ENCODE measurements around the gene IL17RC. TPM values are rescaled to one million over a fixed set of nuclear protein-coding genes. Genes with fewer than 3 reads are reported as not detected.

IL17RC gene
- total and polyA plus RNA-seq, 2 of the 4 experiments (the other 2 are of a cell fraction) = 20.8 to 28.3 TPM

GRCh38 chr3:9965200-9965875, 48.4 kb downstream of the IL17RC start:
- BruUV-seq (replicated peaks) = no TSS peak
- H3K9ac ChIP-seq (ENCODE audit: low read depth, low read length) = no peak overlapping the region
- H4K5ac ChIP-seq (ENCODE audit: low read depth, low read length) = no peak overlapping the region
- H3K4me2 ChIP-seq (ENCODE audit: low read depth, low read length) = no peak overlapping the region
- no peak overlapping the region for H2AK5ac ChIP-seq (ENCODE audit: low read depth, low read length)
- no peak for TF ChIP-seq RCOR1 (IDR thresholded peaks at IDR 0.05; ENCODE audit: insufficient replicate concordance, low read length)
- TF ChIP-seq, protein P1, sequence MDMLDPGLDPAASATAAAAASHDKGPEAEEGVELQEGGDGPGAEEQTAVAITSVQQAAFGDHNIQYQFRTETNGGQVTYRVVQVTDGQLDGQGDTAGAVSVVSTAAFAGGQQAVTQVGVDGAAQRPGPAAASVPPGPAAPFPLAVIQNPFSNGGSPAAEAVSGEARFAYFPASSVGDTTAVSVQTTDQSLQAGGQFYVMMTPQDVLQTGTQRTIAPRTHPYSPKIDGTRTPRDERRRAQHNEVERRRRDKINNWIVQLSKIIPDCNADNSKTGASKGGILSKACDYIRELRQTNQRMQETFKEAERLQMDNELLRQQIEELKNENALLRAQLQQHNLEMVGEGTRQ (IDR thresholded peaks at IDR 0.05; ENCODE audit: low read depth, low read length) = no peak
- TF ChIP-seq CHD1 (IDR thresholded peaks at IDR 0.05; ENCODE audit: low read depth, low read length) = no peak
- no peak for TF ChIP-seq CTCF (conservative IDR thresholded peaks at IDR 0.05; ENCODE audit: low read depth, low read length)
- no peak for TF ChIP-seq MAZ (IDR thresholded peaks at IDR 0.05; ENCODE audit: borderline replicate concordance, low read depth, low read length)
- TF ChIP-seq POLR2A (IDR thresholded peaks at IDR 0.05; ENCODE audit: low read depth, low read length) = no peak
- TF ChIP-seq, protein P2, sequence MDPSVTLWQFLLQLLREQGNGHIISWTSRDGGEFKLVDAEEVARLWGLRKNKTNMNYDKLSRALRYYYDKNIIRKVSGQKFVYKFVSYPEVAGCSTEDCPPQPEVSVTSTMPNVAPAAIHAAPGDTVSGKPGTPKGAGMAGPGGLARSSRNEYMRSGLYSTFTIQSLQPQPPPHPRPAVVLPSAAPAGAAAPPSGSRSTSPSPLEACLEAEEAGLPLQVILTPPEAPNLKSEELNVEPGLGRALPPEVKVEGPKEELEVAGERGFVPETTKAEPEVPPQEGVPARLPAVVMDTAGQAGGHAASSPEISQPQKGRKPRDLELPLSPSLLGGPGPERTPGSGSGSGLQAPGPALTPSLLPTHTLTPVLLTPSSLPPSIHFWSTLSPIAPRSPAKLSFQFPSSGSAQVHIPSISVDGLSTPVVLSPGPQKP (IDR thresholded peaks at IDR 0.05; ENCODE audit: borderline replicate concordance, low read depth, low read length) = no peak
- TF ChIP-seq RAD21 (IDR thresholded peaks at IDR 0.05; ENCODE audit: low read length) = no peak
- TF ChIP-seq MXI1 (IDR thresholded peaks at IDR 0.05; ENCODE audit: borderline replicate concordance, low read depth, low read length) = no peak
- no peak for TF ChIP-seq NFE2L2 (IDR thresholded peaks at IDR 0.05; ENCODE audit: low read depth, low read length)
- TF ChIP-seq FOS (IDR thresholded peaks at IDR 0.05; ENCODE audit: low read depth, low read length) = no peak
- TF ChIP-seq BHLHE40 (IDR thresholded peaks at IDR 0.05; ENCODE audit: low read depth, low read length) = no peak
- TF ChIP-seq MAFK (IDR thresholded peaks at IDR 0.05; ENCODE audit: low read depth, low read length) = no peak
- TF ChIP-seq SMC3 (IDR thresholded peaks at IDR 0.05; ENCODE audit: low read depth, low read length) = no peak
- TF ChIP-seq CEBPB (IDR thresholded peaks at IDR 0.05; ENCODE audit: low read depth, low read length) = no peak
- H2AFZ ChIP-seq (replicated peaks; ENCODE audit: low read length, poor library complexity) = no peak overlapping the region
- intact Hi-C loops (cut with micrococcal nuclease) = no loop called here
- H3K36me3 ChIP-seq (ENCODE audit: control insufficient read depth, insufficient read depth, low read length) = peaks cover 18% of the 10 kb centered on the region
- H4K8ac ChIP-seq (ENCODE audit: low read depth in 2 of 2, low read length in 2 of 2) = no peak overlapping the region
- H2BK15ac ChIP-seq (ENCODE audit: low read depth, low read length) = no peak overlapping the region
- peaks cover 3% of the 10 kb centered on the region; the same call in 1 of the 2 replicates for H4K20me1 ChIP-seq (ENCODE audit: insufficient read depth, low read length)
- no peak overlapping the region for H3K18ac ChIP-seq (ENCODE audit: low read depth, low read length)
- no CpG with 5 or more reads among the region's 6 CpGs for WGBS, 2 experiments (ENCODE audit: extremely low coverage in 2 of 2, insufficient read length in 1 of 2)
- no peak overlapping the region for H3K4me3 ChIP-seq (ENCODE audit: insufficient read depth, low read depth, low read length)
- peaks cover 6% of the 10 kb centered on the region for H3K9me1 ChIP-seq (ENCODE audit: insufficient read depth, low read length)
- no peak overlapping the region for H2AK9ac ChIP-seq (replicated peaks; ENCODE audit: low read depth, low read length, poor library complexity)
- in situ Hi-C loops (cut with MboI; ENCODE audit: low sequenced_read_pairs) = no loop called here
- H3K4me1 ChIP-seq (ENCODE audit: control insufficient read depth, insufficient read depth, low read length) = peaks cover 6% of the 10 kb centered on the region
- H3K27ac ChIP-seq (ENCODE audit: insufficient read depth, low read length) = no peak overlapping the region
- H3K79me1 ChIP-seq (ENCODE audit: low read depth in 1 of 2, low read length in 2 of 2) = peaks cover 3 to 17% of the 10 kb centered on the region in 2 experiments; a peak in 3 of 4 replicates
- DNase-seq = no peak
- POLR2A ChIA-PET (ENCODE audit: unreplicated experiment) = no interaction called here
- no peak overlapping the region for H3K4ac ChIP-seq (ENCODE audit: low read depth, low read length)
- no peak overlapping the region for H2BK5ac ChIP-seq (ENCODE audit: low read depth, low read length, poor library complexity, severe bottlenecking)
- H3K23ac ChIP-seq (ENCODE audit: low read depth, low read length) = no peak overlapping the region
- no peak overlapping the region for H2BK120ac ChIP-seq (ENCODE audit: low read depth, low read length)
- H3K14ac ChIP-seq (replicated peaks; ENCODE audit: low read depth, low read length) = no peak overlapping the region
- no peak overlapping the region for H2BK20ac ChIP-seq (ENCODE audit: low read depth, low read length)
- dilution Hi-C loops (cut with HindIII; ENCODE audit: low sequenced_read_pairs, unreplicated experiment) = no loop called here
- H3K56ac ChIP-seq (ENCODE audit: extremely low read depth, insufficient read depth, low read length) = no peak overlapping the region
- no peaks in the 10 kb centered on the region for H3K27me3 ChIP-seq (ENCODE audit: control insufficient read depth, insufficient read depth, low read length)
- no peak overlapping the region for H4K91ac ChIP-seq (ENCODE audit: insufficient read depth, low read depth, low read length)
- no peaks in the 10 kb centered on the region for H3K9me3 ChIP-seq (ENCODE audit: control insufficient read depth, insufficient read depth, low read length)
- ATAC-seq (ENCODE audit: low read depth) = no peak
- CTCF ChIA-PET = no interaction called here
